Ovary (tissue), 9 donors: ENCODE measurements around the gene PLLP. TPM values are rescaled to one million over a fixed set of nuclear protein-coding genes. Genes with fewer than 3 reads are reported as not detected.
A peak's percentile ranks its signal among the peaks of the same experiment; 100 is the strongest.

Experiments used
- DNase-seq, 5 donors: peaks; one replicate each; pipeline ENCODE4 v3.0.0-alpha.2; 2019 to 2020
- H3K27ac ChIP-seq, 2 donors: fragments of 200-600 bp; one replicate each; pipeline versions ENCODE4 v1.5.1 to v1.8.0; 2019 to 2022
- H3K27me3 ChIP-seq: fragments of 200-600 bp; one replicate; pipeline ENCODE4 v1.8.0; 2022
- H3K36me3 ChIP-seq: fragments of 200-600 bp; sonication (generic); one replicate; pipeline ENCODE4 v1.5.1; 2019
- H3K4me1 ChIP-seq: one replicate; pipeline ENCODE4 v1.8.1; 2013; ENCODE audit warnings: mild to moderate bottlenecking, moderate library complexity; ENCODE audit not compliant: insufficient read depth
- H3K4me3 ChIP-seq: fragments of 200-600 bp; sonication (generic); one replicate; pipeline ENCODE4 v1.5.1; 2017
- H3K9me3 ChIP-seq, 2 donors: fragments of 200-600 bp in 1 of 2; sonication (generic) in 1 of 2; one replicate each; pipeline versions ENCODE4 v1.5.1 to v1.8.1; 2013 to 2019; ENCODE audit warnings: mild to moderate bottlenecking in 1 of 2, moderate library complexity in 1 of 2
- CTCF ChIP-seq, 3 donors: fragments of 450-650 bp in 2 of 3; fragments of 200-600 bp in 1 of 3; IDR thresholded peaks; one replicate each; pipeline versions ENCODE4 v1.5.1 to v1.8.0; 2016 to 2022; ENCODE audit warnings: antibody characterized with exemption in 3 of 3, mild to moderate bottlenecking in 1 of 3
- EP300 ChIP-seq: sonication (generic); formaldehyde crosslinking; IDR thresholded peaks from one replicate; pipeline ENCODE4 v1.6.1; 2017; ENCODE audit warnings: antibody characterized with exemption
- POLR2A ChIP-seq: fragments of 450-650 bp; IDR thresholded peaks from one replicate; pipeline ENCODE4 v1.6.1; 2017; ENCODE audit warnings: antibody characterized with exemption, mild to moderate bottlenecking, moderate library complexity
- WGBS, 3 donors: extraction: QIAGEN DNeasy Blood & Tissue Kit in 1 of 3; methylation state at CpG; one replicate each; pipeline versions ENCODE4 v1.1.5 to v1.1.7; 2013 to 2017; 5-methylcytosine and 5-hydroxymethylcytosine counted together
- intact Hi-C, 4 donors: fragments of 100-400 bp; cut with DNase I; formaldehyde crosslinking; loops; one replicate each; pipeline versions ENCODE4 v1.11.0 to v1.15.1; 2022 to 2023
- polyA plus RNA-seq, 2 donors: library from polyadenylated mRNA; stranded (reverse); fragments of 200-250 nt in 1 of 2; fragments of 350-450 nt in 1 of 2; fragmentation: Illumina TruSeq in 1 of 2; extraction: RNeasy Lipid Tissue Mini Kit (QIAGEN cat#74804) in 1 of 2; gene quantifications; one replicate each; pipeline ENCODE4 v1.2.3, GENCODE V29; 2013 to 2014
- total RNA-seq, 7 donors: library from RNA; depleted of rRNA in 2 of 7; stranded (reverse); fragments of >200 nt in 2 of 7; fragmentation: NEBNext Ultra II Directional in 3 of 7; extraction: Animal tissue kit (Norgen Biotek cat#: 25700) in 3 of 7; gene quantifications; one replicate each; pipeline versions ENCODE4 v1.1.0 to v1.2.4, GENCODE V29; 2016 to 2023
- donor health status: DM: no; HTN: no; CAD: no; lungs with moderate emphysema.
- donor health status: DM: no; HTN: no; CAD: no.
- donor health status: Bipolar disorder and iron deficiency.
- donor health status: DM: yes; HTN: yes; CAD: no.
- donor health status: DM: no; HTN: no; CAD: no.
- donor health status: DM: yes; HTN: yes; CAD: no.

Gene PLLP
- total and polyA plus RNA-seq, 9 donors: 0.94 to 54.2 (median 4.0) TPM

DNA sequence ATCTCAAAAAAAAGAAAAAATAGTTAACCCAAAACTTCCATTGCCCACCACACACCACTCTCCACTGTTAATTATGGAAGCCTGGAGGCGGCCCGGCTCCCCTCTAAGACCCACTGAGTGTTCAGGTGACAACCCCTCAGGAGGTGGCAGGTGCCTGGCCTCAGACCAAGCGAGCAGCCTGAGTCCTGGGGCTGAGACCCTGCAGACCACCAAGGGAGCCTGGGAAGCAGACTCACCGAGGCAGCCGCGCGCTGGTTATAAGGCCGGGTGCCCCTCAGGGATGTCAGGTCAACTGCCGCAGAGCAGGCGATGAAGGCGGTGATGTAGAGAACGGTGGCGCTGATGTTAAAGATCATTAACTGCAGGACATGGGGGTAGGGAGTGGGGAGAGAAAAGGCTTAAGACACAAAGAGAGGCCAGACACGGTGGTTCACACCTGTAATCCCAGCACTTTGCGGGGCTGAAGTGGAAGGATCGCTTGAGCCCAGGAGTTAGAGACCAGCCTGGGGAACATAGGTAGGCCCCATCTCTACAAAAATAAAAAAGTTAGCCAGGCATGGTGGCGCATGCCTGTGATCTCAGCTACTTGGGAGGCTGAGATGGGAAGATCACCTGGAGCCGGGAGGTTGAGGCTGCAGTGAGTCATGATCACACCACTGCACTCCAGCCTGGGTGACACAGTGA, 26.1 kb downstream of the PLLP start:
- Histone ChIP-seq H3K27me3 (no peaks in the 10 kb centered on the region), H3K9me3 (no peaks in the 10 kb centered on the region), H3K4me1 (peaks cover 2% of the 10 kb centered on the region), H3K4me3 (no peak overlapping the region), H3K36me3 (no peaks in the 10 kb centered on the region), H3K27ac (no peak overlapping the region)
- intact Hi-C loops: no loop called here
- 90 to 94% (median 93%) methylated on average over 18 of the region's 18 CpGs for WGBS, 3 donors
- no peak for TF ChIP-seq EP300
- no peak for TF ChIP-seq CTCF (IDR thresholded peaks at IDR 0.05)
- no peak for TF ChIP-seq POLR2A
- peak in 1 of 5 donors; percentile 12 for DNase-seq

DNA sequence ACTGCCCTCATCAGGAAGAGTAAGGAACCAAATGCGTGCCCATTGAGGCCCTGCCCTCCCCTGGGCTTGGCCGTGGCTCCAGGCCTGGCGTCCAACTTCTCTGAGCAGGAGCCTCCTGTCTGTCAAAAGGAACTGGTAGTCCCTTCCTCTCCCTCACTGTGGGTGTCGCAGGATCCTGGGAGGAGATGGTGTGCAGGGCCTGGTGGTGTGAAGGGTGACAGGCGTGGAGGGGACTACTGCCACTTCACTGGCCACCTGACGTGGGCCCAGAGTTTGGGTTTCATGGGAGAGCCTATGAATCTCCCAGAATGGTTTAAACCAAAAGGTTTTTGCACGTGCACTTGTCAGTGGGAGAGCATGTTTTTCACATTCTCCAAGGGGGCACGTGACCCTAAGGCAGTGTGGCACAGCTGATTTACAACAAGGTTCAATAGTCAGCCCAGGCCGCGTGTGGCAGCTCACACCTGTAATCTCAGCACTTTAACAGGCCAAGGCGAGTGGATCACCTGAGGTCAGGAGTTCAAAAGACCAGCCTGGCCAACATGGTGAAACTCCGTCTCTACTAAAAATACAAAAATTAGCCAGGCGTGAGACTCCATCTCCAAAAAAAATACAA, 26.9 kb downstream of the PLLP start:
- no peak for DNase-seq
- Histone ChIP-seq H3K9me3 (no peaks in the 10 kb centered on the region), H3K36me3 (no peaks in the 10 kb centered on the region), H3K4me3 (no peak overlapping the region), H3K27ac (no peak overlapping the region), H3K4me1 (peaks cover 2% of the 10 kb centered on the region), H3K27me3 (no peaks in the 10 kb centered on the region)
- intact Hi-C loops: no loop called here
- 79 to 82% (median 80%) methylated on average over 13 of the region's 13 CpGs for WGBS, 3 donors
- TF ChIP-seq EP300: no peak
- TF ChIP-seq CTCF (IDR thresholded peaks at IDR 0.05): no peak
- no peak for TF ChIP-seq POLR2A

GRCh38 chr16:57256601-57257395, 27.7 kb downstream of the PLLP start:
- Histone ChIP-seq H3K4me1 (peaks cover 2% of the 10 kb centered on the region), H3K36me3 (no peaks in the 10 kb centered on the region), H3K27ac (no peak overlapping the region), H3K27me3 (no peaks in the 10 kb centered on the region), H3K9me3 (no peaks in the 10 kb centered on the region), H3K4me3 (no peak overlapping the region)
- 83 to 90% (median 88%) methylated on average over 16 of the region's 16 CpGs for WGBS, 3 donors
- DNase-seq: no peak
- TF ChIP-seq POLR2A (no peak), EP300 (no peak), CTCF (IDR thresholded peaks at IDR 0.05) (no peak)
- intact Hi-C loops: no loop called here

DNA sequence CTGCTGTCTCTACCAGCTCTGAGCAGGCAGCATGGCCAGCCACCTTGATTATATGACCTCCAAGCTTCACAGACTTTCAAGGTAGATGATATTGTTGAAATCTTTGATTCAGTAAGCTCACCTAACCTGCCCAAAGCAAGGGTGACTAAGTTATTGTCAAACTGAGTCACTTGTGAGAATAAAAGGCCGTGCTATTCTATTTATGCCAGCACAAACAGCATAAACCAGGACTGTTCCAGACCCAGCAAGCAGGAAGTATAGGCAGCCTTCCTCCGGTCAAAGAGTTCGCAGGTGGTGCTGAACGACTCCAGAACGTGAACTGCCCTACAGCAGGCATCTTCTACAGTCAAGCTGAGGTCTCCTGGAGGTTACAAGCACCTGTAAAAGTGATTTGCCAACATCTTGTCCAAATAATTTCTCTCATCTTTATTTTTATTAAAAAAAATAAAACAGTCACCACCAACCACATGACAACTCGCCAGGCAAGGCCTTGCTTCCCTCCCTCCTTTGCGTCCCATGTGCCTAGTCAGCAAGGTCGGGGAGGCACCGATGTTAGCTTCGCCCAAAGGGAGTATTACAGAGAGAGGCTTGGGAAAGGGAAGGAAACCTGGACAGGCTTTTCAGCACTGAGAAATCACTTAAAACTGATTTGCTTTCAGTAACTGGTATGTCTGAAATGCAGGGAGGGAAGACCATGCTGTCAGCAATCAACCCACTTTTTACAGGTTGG, 28.6 kb downstream of the PLLP start:
- H3K27ac ChIP-seq: no peak overlapping the region
- intact Hi-C loops: no loop called here
- peaks cover 2% of the 10 kb centered on the region for H3K4me1 ChIP-seq
- no peak for DNase-seq
- no peaks in the 10 kb centered on the region for H3K27me3 ChIP-seq
- WGBS, 3 donors: 81 to 84% (median 83%) methylated on average over 10 of the region's 10 CpGs
- TF ChIP-seq CTCF (IDR thresholded peaks at IDR 0.05) (no peak), EP300 (no peak), POLR2A (no peak)
- no peak overlapping the region for H3K4me3 ChIP-seq
- no peaks in the 10 kb centered on the region for H3K9me3 ChIP-seq
- H3K36me3 ChIP-seq: no peaks in the 10 kb centered on the region
